Small intestine (tissue), 16 donors: ENCODE results near the gene PYDC1. TPM values are rescaled to one million over a fixed set of nuclear protein-coding genes. Genes with fewer than 3 reads are reported as not detected.

Experiments used
- DNase-seq, 2 donors: peaks; one replicate each; pipeline versions ENCODE4 v3.0.0 to v3.0.0-alpha.2; 2013
- FAIRE-seq: peaks from 2 replicates; lab custom pipeline; 2012; peaks lifted over from hg19 to GRCh38; lab: Jason Lieb, UNC
- H3K27ac ChIP-seq, 3 donors: one replicate each; pipeline ENCODE4 v1.5.1; 2013; ENCODE audit warnings: low read length in 2 of 3, mild to moderate bottlenecking in 2 of 3, control low read depth in 1 of 3, inconsistent platforms in 1 of 3, low read depth in 1 of 3, moderate library complexity in 1 of 3
- H3K27me3 ChIP-seq, 3 donors: one replicate each; pipeline ENCODE4 v1.6.1; 2013; ENCODE audit warnings: low read length in 3 of 3, inconsistent platforms in 1 of 3; ENCODE audit not compliant: control insufficient read depth in 3 of 3, insufficient read depth in 3 of 3
- H3K36me3 ChIP-seq, 3 donors: one replicate each; pipeline ENCODE4 v1.6.1; 2013; ENCODE audit warnings: low read length in 3 of 3, inconsistent platforms in 1 of 3, low read depth in 1 of 3, mild to moderate bottlenecking in 1 of 3, moderate library complexity in 1 of 3; ENCODE audit not compliant: control insufficient read depth in 3 of 3, insufficient read depth in 2 of 3
- H3K4me1 ChIP-seq, 3 donors: one replicate each; pipeline ENCODE4 v1.6.1; 2013; ENCODE audit warnings: low read length in 2 of 3, inconsistent platforms in 1 of 3, low read depth in 1 of 3, mild to moderate bottlenecking in 1 of 3, moderate library complexity in 1 of 3; ENCODE audit not compliant: control insufficient read depth in 3 of 3, insufficient read depth in 2 of 3
- H3K4me3 ChIP-seq, 3 donors: one replicate each; pipeline ENCODE4 v1.5.1; 2013; ENCODE audit warnings: low read length in 3 of 3, control low read depth in 1 of 3, inconsistent platforms in 1 of 3, low read depth in 1 of 3, mild to moderate bottlenecking in 1 of 3, moderate library complexity in 1 of 3
- H3K9me3 ChIP-seq, 2 donors: one replicate each; pipeline ENCODE4 v1.6.1; 2013; ENCODE audit warnings: low read depth in 1 of 2, low read length in 1 of 2; ENCODE audit not compliant: control insufficient read depth in 2 of 2, insufficient read depth in 1 of 2
- WGBS, 3 donors: extraction: QIAGEN DNeasy Blood & Tissue Kit; methylation state at CpG; one replicate each; pipeline ENCODE4 v1.1.7; 2013; 5-methylcytosine and 5-hydroxymethylcytosine counted together
- long read RNA-seq, 10 donors: transcript quantifications; one replicate each; lab custom pipeline, GENCODE V29; 2026
- polyA plus RNA-seq, 4 donors: library from polyadenylated mRNA; stranded (reverse) in 3 of 4; unstranded in 1 of 4; fragments of 200-250 nt in 3 of 4; fragments of 120-200 nt in 1 of 4; gene quantifications; one replicate each; pipeline versions ENCODE4 v1.2.1 to v1.2.3, GENCODE V29; 2013
- donor health status: healthy with polysubstance abuse.
- donor health status: control.
- donor health status: control.
- donor health status: Bipolar disorder and iron deficiency.
- donor health status: healthy.

Gene PYDC1
- polyA plus RNA-seq, result under 1 TPM in 1 of 4 donors, not detected in 3; 0.32 TPM
- long read RNA-seq, donor 1, result 0 reads
- long read RNA-seq, donor 2, result 0 reads
- long read RNA-seq, donor 3, result 0 reads
- long read RNA-seq, donor 4, result 0 reads
- long read RNA-seq, donor 5, partial matches to known transcripts, result 0 of 1 reads
- long read RNA-seq, donor 5, other reads (novel, unspliced or antisense), result 0 of 1 reads
- long read RNA-seq, donor 6, result 0 reads
- long read RNA-seq, donor 7, result 0 reads
- long read RNA-seq, donor 8, result 0 reads
- long read RNA-seq, donor 9, result 0 reads
- long read RNA-seq, donor 10, result 0 reads

DNA sequence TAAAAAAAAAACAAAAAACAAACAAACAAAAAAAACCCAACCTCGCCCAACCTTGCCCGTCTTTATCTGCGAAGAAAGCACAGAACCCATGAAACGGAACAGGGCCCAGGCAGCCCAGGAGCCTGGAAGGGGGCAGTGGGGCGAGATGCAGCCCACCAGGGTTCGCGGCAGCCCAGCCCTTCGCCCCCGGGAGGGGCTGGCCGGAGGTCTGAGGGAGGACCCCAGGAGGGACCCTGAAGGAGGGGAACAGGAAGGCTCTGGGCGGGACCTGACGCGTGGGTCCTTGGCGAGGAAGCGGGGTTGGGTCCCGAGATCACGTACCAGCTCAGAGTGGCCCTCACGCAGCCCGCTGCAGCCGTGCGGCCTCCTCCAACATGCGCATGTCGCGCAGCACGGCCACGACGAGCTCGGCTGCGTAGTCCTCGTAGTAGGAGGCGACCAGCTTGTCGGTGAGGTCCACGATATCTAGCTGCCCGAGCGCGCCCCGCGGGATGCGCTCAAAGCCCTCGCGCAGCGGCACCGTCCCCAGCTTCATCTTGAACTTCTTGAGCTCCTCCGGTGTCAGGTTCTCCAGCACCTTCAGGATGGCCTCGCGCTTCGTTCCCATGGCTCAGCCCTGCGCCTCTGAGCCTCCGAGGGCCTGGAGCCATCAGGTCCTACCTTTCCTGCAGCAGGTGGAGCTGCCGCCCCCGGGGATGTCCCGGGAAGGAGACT is at the start of gene PYDC1:
PYDC1 (minus strand) TSS at position 714 of the 714 bp plus-strand sequence; CDS start at position 607, 107 bp downstream.
- DNase-seq (peak in 1 of 2 donors; percentile 48), FAIRE-seq (no peak)
- H3K9me3 ChIP-seq, result no peaks in the 10 kb centered on the region
- H3K27ac ChIP-seq, result no peak within 1 kb of the TSS
- peaks cover 0 to 17% (median 0%) of the 10 kb centered on the region in 3 donors for H3K4me1 ChIP-seq
- no peaks in the 10 kb centered on the region for H3K36me3 ChIP-seq
- WGBS, 3 donors, result 6 to 7% (median 6%) methylated on average over 41 to 52 of the region's 52 CpGs
- peaks cover 0 to 31% (median 13%) of the 10 kb centered on the region in 3 donors for H3K27me3 ChIP-seq
- H3K4me3 ChIP-seq, result peak within 1 kb of the TSS in 2 of 3 donors; percentile 35 to 47

GRCh38 chr16:31265329-31266245 is 48.7 kb upstream of the PYDC1 start:
- FAIRE-seq (no peak), DNase-seq (peak in 1 of 2 donors; percentile 32)
- no peak overlapping the region for H3K27ac ChIP-seq

DNA sequence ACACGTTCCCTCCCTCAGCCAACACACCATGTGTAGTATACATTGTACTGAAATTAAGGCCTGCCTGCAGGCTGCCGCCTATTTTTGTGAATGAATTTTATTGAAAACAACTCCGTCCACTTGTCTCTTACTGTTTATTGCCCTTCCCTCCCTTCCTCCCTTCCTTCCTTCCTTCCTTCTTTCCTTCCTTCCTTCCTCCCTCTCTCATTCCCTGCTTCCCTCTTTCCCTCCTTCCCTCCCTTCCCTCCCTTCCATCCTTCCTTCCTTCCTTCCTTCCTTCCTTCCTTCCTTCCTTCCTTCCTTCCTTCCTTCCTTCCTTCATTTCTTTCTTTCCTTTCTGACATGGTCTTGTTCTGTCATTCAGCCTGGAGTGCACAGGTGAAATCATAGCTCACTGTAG is 45.1 kb upstream of the PYDC1 start:
- no peaks in the 10 kb centered on the region for H3K36me3 ChIP-seq
- DNase-seq (no peak), FAIRE-seq (no peak)
- H3K4me1 ChIP-seq, result no peaks in the 10 kb centered on the region
- H3K4me3 ChIP-seq, result no peak overlapping the region
- 81 to 91% (median 82%) methylated on average over 3 of the region's 3 CpGs for WGBS, 3 donors
- no peak overlapping the region for H3K27ac ChIP-seq
- H3K27me3 ChIP-seq, result no peaks in the 10 kb centered on the region
- no peaks in the 10 kb centered on the region for H3K9me3 ChIP-seq

More at GRCh38 chr16:31265329-31266245, 48.7 kb upstream of the PYDC1 start:
- Histone ChIP-seq H3K36me3 (no peaks in the 10 kb centered on the region), H3K4me3 (no peak overlapping the region), H3K4me1 (no peaks in the 10 kb centered on the region), H3K27me3 (no peaks in the 10 kb centered on the region), H3K9me3 (no peaks in the 10 kb centered on the region)
- WGBS, 3 donors, result 45 to 57% (median 50%) methylated on average over 20 of the region's 20 CpGs

- Histone ChIP-seq H3K27ac (no peak overlapping the region), H3K27me3 (no peaks in the 10 kb centered on the region), H3K4me3 (no peak overlapping the region), H3K9me3 (no peaks in the 10 kb centered on the region), H3K4me1 (no peaks in the 10 kb centered on the region), H3K36me3 (no peaks in the 10 kb centered on the region)
- no peak for DNase-seq
- no peak for FAIRE-seq
- WGBS, 3 donors, result 67 to 79% (median 72%) methylated on average over 14 of the region's 14 CpGs
These were observed 43.4 kb upstream of the PYDC1 start for GRCh38 chr16:31260136-31260931.

DNA sequence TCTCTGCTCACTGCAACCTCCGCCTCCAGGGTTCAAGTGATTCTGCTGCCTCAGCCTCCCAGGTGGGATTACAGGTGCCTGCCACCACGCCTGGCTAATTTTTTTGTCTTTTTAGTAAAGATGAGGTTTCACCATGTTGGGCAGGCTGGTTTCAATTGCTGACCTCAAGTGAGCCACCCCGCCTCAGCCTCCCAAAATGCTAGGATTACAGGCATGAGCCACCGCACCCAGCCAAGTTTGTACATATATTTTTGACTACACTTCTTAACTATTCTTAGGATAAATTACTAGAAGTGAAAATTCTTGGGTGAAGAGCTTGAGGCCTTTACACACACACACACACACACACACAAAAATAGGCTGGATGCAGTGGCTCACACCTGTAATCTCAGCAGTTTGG is 41.4 kb upstream of the PYDC1 start:
- Histone ChIP-seq H3K36me3 (no peaks in the 10 kb centered on the region), H3K27me3 (no peaks in the 10 kb centered on the region), H3K4me3 (no peak overlapping the region), H3K27ac (no peak overlapping the region), H3K9me3 (no peaks in the 10 kb centered on the region), H3K4me1 (peaks cover 0 to 4% (median 0%) of the 10 kb centered on the region in 3 donors)
- WGBS, 3 donors, result 84 to 94% (median 86%) methylated on average over 4 of the region's 4 CpGs
- FAIRE-seq (no peak), DNase-seq (no peak)

- no peak for DNase-seq
- no peak for FAIRE-seq
- peaks cover 0 to 9% (median 2%) of the 10 kb centered on the region in 3 donors for H3K4me1 ChIP-seq
- no peaks in the 10 kb centered on the region for H3K36me3 ChIP-seq
- 85 to 92% (median 87%) methylated on average over 8 of the region's 8 CpGs for WGBS, 3 donors
- no peak overlapping the region for H3K4me3 ChIP-seq
- H3K27me3 ChIP-seq, result no peaks in the 10 kb centered on the region
- no peak overlapping the region for H3K27ac ChIP-seq
- no peaks in the 10 kb centered on the region for H3K9me3 ChIP-seq
These were observed 39.5 kb upstream of the PYDC1 start for GRCh38 chr16:31256466-31256865.

DNA sequence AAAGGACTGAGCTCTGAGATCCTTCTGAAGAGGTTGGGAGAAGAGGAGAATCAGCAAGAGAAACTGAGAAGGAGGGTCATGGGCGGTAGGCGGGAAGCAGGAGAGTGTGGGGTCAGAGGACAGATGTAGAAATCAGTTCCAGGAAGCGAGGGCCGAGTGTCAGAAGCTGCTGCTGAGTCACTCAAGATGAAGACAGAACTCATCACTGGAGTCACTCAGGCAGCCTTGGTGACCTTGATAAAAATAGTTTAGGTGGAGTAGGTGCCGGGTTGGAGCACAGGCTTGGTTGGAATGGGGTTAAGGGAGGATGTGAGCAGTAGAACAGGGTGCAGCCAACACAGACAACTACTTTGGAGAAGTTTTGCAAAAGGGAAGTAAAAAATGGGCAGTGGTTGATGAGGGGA is 36.7 kb upstream of the PYDC1 start:
- no peaks in the 10 kb centered on the region for H3K27me3 ChIP-seq
- H3K27ac ChIP-seq, result no peak overlapping the region
- H3K4me3 ChIP-seq, result no peak overlapping the region
- no peaks in the 10 kb centered on the region for H3K36me3 ChIP-seq
- FAIRE-seq (no peak), DNase-seq (peak; percentile 65 to 84)
- H3K4me1 ChIP-seq, result peaks cover 0 to 9% (median 2%) of the 10 kb centered on the region in 3 donors
- no peaks in the 10 kb centered on the region for H3K9me3 ChIP-seq
- WGBS, 3 donors, result 14 to 21% (median 14%) methylated on average over 5 of the region's 5 CpGs
